HEK293 (cell line): ENCODE results near the gene TSR3.

ENCODE experiments used
- CTCF ChIA-PET: fragments of 350-600 bp; formaldehyde crosslinking; extraction: SDS; loops from one replicate; lab custom pipeline; 2021; ENCODE audit warnings: antibody characterized with exemption; lab: Yijun Ruan, JAX
- POLR2A ChIA-PET: fragments of 300-600 bp; formaldehyde crosslinking; extraction: SDS; loops from one replicate; lab custom pipeline; 2020; ENCODE audit warnings: antibody characterized with exemption, inconsistent platforms; lab: Yijun Ruan, JAX
- H3K27ac ChIP-seq: fragments of 200-500 bp; sonication (Bioruptor generic); 2 replicates; pipeline ENCODE4 v1.5.1; 2014; ENCODE audit warnings: low read depth, low read length, control low read depth, inconsistent platforms; ENCODE audit errors: extremely low read depth
- H3K36me3 ChIP-seq, 2 experiments: fragments of 200-500 bp in 1 of 2; sonication (Bioruptor generic) in 1 of 2; 1 replicate in 1 of 2; 2 replicates in 1 of 2; pipeline ENCODE4 v1.5.1; 2014 to 2017; ENCODE audit warnings: inconsistent platforms in 2 of 2, low read length in 2 of 2; ENCODE audit not compliant: control insufficient read depth in 2 of 2, insufficient read depth in 1 of 2
- H3K4me1 ChIP-seq: fragments of 200-500 bp; sonication (Bioruptor generic); 2 replicates; pipeline ENCODE4 v1.5.1; 2014; ENCODE audit warnings: mild to moderate bottlenecking, low read length, inconsistent platforms; ENCODE audit not compliant: control insufficient read depth, insufficient read depth
- H3K4me3 ChIP-seq: 2 replicates; pipeline ENCODE4 v1.5.1; 2011; ENCODE audit warnings: low read depth, mild to moderate bottlenecking, control low read depth, low read length, moderate library complexity
- H3K9me3 ChIP-seq: fragments of 200-500 bp; sonication (Bioruptor generic); 2 replicates; pipeline ENCODE4 v1.5.1; 2014; ENCODE audit warnings: low read depth, low read length, inconsistent platforms; ENCODE audit not compliant: control insufficient read depth, insufficient read depth
- GFI1B ChIP-seq: fragments of 450-650 bp; formaldehyde crosslinking; IDR thresholded peaks from 2 replicates; pipeline ENCODE4 v1.5.1; 2016; ENCODE audit warnings: missing biosample characterization, missing genetic modification characterization
- KLF9 ChIP-seq: fragments of 450-650 bp; formaldehyde crosslinking; IDR thresholded peaks from 2 replicates; pipeline ENCODE4 v1.5.1; 2016; ENCODE audit warnings: missing biosample characterization, missing genetic modification characterization, low read depth
- MYNN ChIP-seq: fragments of 450-650 bp; formaldehyde crosslinking; IDR thresholded peaks from 2 replicates; pipeline ENCODE4 v1.5.1; 2016; ENCODE audit warnings: missing biosample characterization, missing genetic modification characterization, borderline replicate concordance
- SCRT1 ChIP-seq: fragments of 450-650 bp; formaldehyde crosslinking; IDR thresholded peaks from 2 replicates; pipeline ENCODE4 v1.5.1; 2016; ENCODE audit warnings: missing biosample characterization, missing genetic modification characterization, borderline replicate concordance
- SCRT2 ChIP-seq: fragments of 450-650 bp; formaldehyde crosslinking; IDR thresholded peaks from 2 replicates; pipeline ENCODE4 v1.5.1; 2016; ENCODE audit warnings: missing biosample characterization, missing genetic modification characterization
- YY1 ChIP-seq: fragments of 450-650 bp; formaldehyde crosslinking; IDR thresholded peaks from 2 replicates; pipeline ENCODE4 v1.5.1; 2018; ENCODE audit warnings: missing biosample characterization, missing genetic modification characterization
- YY2 ChIP-seq: fragments of 450-650 bp; formaldehyde crosslinking; IDR thresholded peaks from 2 replicates; pipeline ENCODE4 v1.5.1; 2016; ENCODE audit warnings: missing biosample characterization, missing genetic modification characterization
- ZFP37 ChIP-seq: fragments of 450-650 bp; formaldehyde crosslinking; IDR thresholded peaks from 2 replicates; pipeline ENCODE4 v1.5.1; 2016; ENCODE audit warnings: missing biosample characterization, missing genetic modification characterization
- ZNF138 ChIP-seq: fragments of 450-650 bp; formaldehyde crosslinking; IDR thresholded peaks from 2 replicates; pipeline ENCODE4 v1.5.1; 2016; ENCODE audit warnings: missing biosample characterization, missing genetic modification characterization, borderline replicate concordance
- ZNF146 ChIP-seq: fragments of 450-650 bp; formaldehyde crosslinking; IDR thresholded peaks from 2 replicates; pipeline ENCODE4 v1.5.1; 2016; ENCODE audit warnings: missing biosample characterization, missing genetic modification characterization
- ZNF169 ChIP-seq: fragments of 450-650 bp; formaldehyde crosslinking; IDR thresholded peaks from 2 replicates; pipeline ENCODE4 v1.5.1; 2016; ENCODE audit warnings: missing biosample characterization, missing genetic modification characterization
- ZNF37A ChIP-seq: fragments of 450-650 bp; IDR thresholded peaks from 2 replicates; pipeline ENCODE4 v1.5.1; 2018; ENCODE audit warnings: missing biosample characterization, missing genetic modification characterization
- ZNF560 ChIP-seq: fragments of 450-650 bp; formaldehyde crosslinking; IDR thresholded peaks from 2 replicates; pipeline ENCODE4 v1.5.1; 2017; ENCODE audit warnings: missing biosample characterization, missing genetic modification characterization, borderline replicate concordance
- ZNF600 ChIP-seq: fragments of 450-650 bp; formaldehyde crosslinking; IDR thresholded peaks from 2 replicates; pipeline ENCODE4 v1.5.1; 2016; ENCODE audit warnings: missing biosample characterization, missing genetic modification characterization
- ZNF658 ChIP-seq: fragments of 450-650 bp; formaldehyde crosslinking; IDR thresholded peaks from 2 replicates; pipeline ENCODE4; 2016; ENCODE audit warnings: missing biosample characterization, missing genetic modification characterization
- ZNF660 ChIP-seq: fragments of 450-650 bp; IDR thresholded peaks from 2 replicates; pipeline ENCODE4 v1.5.1; 2018; ENCODE audit warnings: missing biosample characterization, mild to moderate bottlenecking, missing genetic modification characterization
- ZNF777 ChIP-seq: fragments of 450-650 bp; formaldehyde crosslinking; IDR thresholded peaks from 2 replicates; pipeline ENCODE4 v1.5.1; 2017; ENCODE audit warnings: missing biosample characterization, missing genetic modification characterization, borderline replicate concordance
- ZNF791 ChIP-seq: fragments of 450-650 bp; formaldehyde crosslinking; IDR thresholded peaks from 2 replicates; pipeline ENCODE4 v1.5.1; 2016; ENCODE audit warnings: missing biosample characterization, missing genetic modification characterization
- ZNF830 ChIP-seq: fragments of 450-650 bp; IDR thresholded peaks from 2 replicates; pipeline ENCODE4 v1.5.0; 2018; ENCODE audit warnings: missing biosample characterization, missing genetic modification characterization, low read depth, mild to moderate bottlenecking, moderate library complexity
- ZNF837 ChIP-seq: fragments of 450-650 bp; formaldehyde crosslinking; IDR thresholded peaks from 2 replicates; pipeline ENCODE4 v1.5.1; 2016; ENCODE audit warnings: missing biosample characterization, missing genetic modification characterization
- ZSCAN30 ChIP-seq: fragments of 450-650 bp; IDR thresholded peaks from 2 replicates; pipeline ENCODE4 v1.5.1; 2018; ENCODE audit warnings: missing biosample characterization, mild to moderate bottlenecking, missing genetic modification characterization, moderate library complexity
- ZSCAN4 ChIP-seq: fragments of 450-650 bp; formaldehyde crosslinking; IDR thresholded peaks from 2 replicates; pipeline ENCODE4 v1.5.1; 2017; ENCODE audit warnings: missing biosample characterization, missing genetic modification characterization
- TF ChIP-seq, protein P1 (sequence below): fragments of 450-650 bp; formaldehyde crosslinking; IDR thresholded peaks from 2 replicates; pipeline ENCODE4 v1.5.1; 2016; ENCODE audit warnings: missing biosample characterization, missing genetic modification characterization, borderline replicate concordance
- TF ChIP-seq, protein P2 (sequence below): fragments of 450-650 bp; formaldehyde crosslinking; IDR thresholded peaks from 2 replicates; pipeline ENCODE4 v1.5.1; 2016; ENCODE audit warnings: missing biosample characterization, missing genetic modification characterization
- TF ChIP-seq, protein P3 (sequence below): fragments of 450-650 bp; formaldehyde crosslinking; IDR thresholded peaks from 2 replicates; pipeline ENCODE4 v1.5.1; 2017; ENCODE audit warnings: missing biosample characterization, missing genetic modification characterization

Gene TSR3

DNA sequence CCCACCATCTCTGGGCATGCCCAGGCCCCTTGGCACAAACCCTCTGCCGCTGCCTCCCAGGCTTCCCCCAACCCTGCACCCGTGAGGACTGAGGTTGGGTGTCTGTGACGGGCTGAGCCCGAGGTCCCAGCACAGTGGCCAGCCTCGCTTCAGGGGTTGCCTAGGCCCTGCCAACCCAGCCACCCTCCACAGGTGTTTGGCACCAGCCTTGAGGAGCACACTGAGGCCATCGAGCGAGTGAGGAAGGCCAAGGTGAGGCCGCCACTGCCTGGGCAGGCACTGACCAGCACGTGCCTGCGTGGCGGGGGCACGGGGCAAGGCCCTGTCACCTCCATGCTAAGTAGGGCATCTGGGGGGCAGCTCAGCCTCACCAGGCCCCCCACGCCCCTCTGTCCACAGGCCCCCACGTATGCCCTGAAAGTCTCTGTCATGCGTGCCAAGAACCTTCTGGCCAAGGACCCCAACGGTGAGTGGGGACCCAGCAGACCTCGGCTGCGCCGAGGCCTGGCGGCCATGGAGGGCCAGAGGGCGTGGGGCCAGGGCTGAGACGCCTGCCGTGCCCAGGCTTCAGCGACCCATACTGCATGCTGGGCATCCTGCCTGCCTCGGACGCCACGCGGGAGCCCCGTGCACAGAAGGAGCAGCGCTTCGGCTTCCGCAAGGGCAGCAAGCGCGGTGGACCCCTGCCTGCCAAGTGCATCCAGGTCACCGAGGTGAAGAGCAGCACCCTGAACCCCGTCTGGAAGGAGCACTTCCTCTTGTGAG, 10.8 kb downstream of the TSR3 start:
- no peak for TF ChIP-seq ZNF837
- no peak for TF ChIP-seq ZFP37 (tag by site-specific recombination)
- TF ChIP-seq ZNF146: no peak
- TF ChIP-seq SCRT1 (tag by site-specific recombination): no peak
- TF ChIP-seq, protein P1, sequence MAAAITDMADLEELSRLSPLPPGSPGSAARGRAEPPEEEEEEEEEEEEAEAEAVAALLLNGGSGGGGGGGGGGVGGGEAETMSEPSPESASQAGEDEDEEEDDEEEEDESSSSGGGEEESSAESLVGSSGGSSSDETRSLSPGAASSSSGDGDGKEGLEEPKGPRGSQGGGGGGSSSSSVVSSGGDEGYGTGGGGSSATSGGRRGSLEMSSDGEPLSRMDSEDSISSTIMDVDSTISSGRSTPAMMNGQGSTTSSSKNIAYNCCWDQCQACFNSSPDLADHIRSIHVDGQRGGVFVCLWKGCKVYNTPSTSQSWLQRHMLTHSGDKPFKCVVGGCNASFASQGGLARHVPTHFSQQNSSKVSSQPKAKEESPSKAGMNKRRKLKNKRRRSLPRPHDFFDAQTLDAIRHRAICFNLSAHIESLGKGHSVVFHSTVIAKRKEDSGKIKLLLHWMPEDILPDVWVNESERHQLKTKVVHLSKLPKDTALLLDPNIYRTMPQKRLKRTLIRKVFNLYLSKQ (tag by site-specific recombination): no peak
- no peak for TF ChIP-seq YY2 (tag by site-specific recombination)
- TF ChIP-seq ZNF791 (tag by site-specific recombination): no peak
- TF ChIP-seq ZNF560 (tag by site-specific recombination): no peak
- TF ChIP-seq ZSCAN4: no peak
- no peak for TF ChIP-seq ZSCAN30 (tag by site-specific recombination)
- TF ChIP-seq, protein P2, sequence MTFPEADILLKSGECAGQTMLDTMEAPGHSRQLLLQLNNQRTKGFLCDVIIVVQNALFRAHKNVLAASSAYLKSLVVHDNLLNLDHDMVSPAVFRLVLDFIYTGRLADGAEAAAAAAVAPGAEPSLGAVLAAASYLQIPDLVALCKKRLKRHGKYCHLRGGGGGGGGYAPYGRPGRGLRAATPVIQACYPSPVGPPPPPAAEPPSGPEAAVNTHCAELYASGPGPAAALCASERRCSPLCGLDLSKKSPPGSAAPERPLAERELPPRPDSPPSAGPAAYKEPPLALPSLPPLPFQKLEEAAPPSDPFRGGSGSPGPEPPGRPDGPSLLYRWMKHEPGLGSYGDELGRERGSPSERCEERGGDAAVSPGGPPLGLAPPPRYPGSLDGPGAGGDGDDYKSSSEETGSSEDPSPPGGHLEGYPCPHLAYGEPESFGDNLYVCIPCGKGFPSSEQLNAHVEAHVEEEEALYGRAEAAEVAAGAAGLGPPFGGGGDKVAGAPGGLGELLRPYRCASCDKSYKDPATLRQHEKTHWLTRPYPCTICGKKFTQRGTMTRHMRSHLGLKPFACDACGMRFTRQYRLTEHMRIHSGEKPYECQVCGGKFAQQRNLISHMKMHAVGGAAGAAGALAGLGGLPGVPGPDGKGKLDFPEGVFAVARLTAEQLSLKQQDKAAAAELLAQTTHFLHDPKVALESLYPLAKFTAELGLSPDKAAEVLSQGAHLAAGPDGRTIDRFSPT (tag by site-specific recombination): peak; percentile 77; the same call in 1 of the 2 replicates
- TF ChIP-seq ZNF138 (tag by site-specific recombination): no peak
- TF ChIP-seq, protein P3, sequence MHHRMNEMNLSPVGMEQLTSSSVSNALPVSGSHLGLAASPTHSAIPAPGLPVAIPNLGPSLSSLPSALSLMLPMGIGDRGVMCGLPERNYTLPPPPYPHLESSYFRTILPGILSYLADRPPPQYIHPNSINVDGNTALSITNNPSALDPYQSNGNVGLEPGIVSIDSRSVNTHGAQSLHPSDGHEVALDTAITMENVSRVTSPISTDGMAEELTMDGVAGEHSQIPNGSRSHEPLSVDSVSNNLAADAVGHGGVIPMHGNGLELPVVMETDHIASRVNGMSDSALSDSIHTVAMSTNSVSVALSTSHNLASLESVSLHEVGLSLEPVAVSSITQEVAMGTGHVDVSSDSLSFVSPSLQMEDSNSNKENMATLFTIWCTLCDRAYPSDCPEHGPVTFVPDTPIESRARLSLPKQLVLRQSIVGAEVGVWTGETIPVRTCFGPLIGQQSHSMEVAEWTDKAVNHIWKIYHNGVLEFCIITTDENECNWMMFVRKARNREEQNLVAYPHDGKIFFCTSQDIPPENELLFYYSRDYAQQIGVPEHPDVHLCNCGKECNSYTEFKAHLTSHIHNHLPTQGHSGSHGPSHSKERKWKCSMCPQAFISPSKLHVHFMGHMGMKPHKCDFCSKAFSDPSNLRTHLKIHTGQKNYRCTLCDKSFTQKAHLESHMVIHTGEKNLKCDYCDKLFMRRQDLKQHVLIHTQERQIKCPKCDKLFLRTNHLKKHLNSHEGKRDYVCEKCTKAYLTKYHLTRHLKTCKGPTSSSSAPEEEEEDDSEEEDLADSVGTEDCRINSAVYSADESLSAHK (tag by site-specific recombination): no peak
- TF ChIP-seq MYNN (tag by site-specific recombination): no peak
- no peak for TF ChIP-seq ZNF658 (tag by site-specific recombination)
- 0 out of 2 replicates have a peak, but pooled peaks have one; percentile 21 for TF ChIP-seq ZNF600 (tag by site-specific recombination)
- TF ChIP-seq ZNF37A (tag by site-specific recombination): no peak
- no peak for TF ChIP-seq ZNF830 (tag by site-specific recombination)
- TF ChIP-seq GFI1B (tag by site-specific recombination): no peak
- TF ChIP-seq YY1 (tag by site-specific recombination): no peak
- no peak for TF ChIP-seq KLF9 (tag by site-specific recombination)
- TF ChIP-seq ZNF777 (tag by site-specific recombination): no peak
- TF ChIP-seq ZNF169 (tag by site-specific recombination): no peak
- TF ChIP-seq SCRT2 (tag by site-specific recombination): peak; percentile 71
- no peak for TF ChIP-seq ZNF660 (tag by site-specific recombination)
- TF ChIP-seq, all 188 proteins: peak for 3

More for the DNA sequence above, 10.8 kb downstream of the TSR3 start:
- ChIA-PET POLR2A (no interaction called here), CTCF (no interaction called here)
- no peak overlapping the region for H3K27ac ChIP-seq
- H3K4me3 ChIP-seq: no peak overlapping the region
- H3K9me3 ChIP-seq: no peaks in the 10 kb centered on the region
- H3K36me3 ChIP-seq: no peaks in the 10 kb centered on the region
- H3K4me1 ChIP-seq: peaks cover 4% of the 10 kb centered on the region; the same call in 1 of the 2 replicates
